K562 (cell line): ENCODE measurements around the gene FKBP9. TPM values are rescaled to one million over a fixed set of nuclear protein-coding genes. Genes with fewer than 3 reads are reported as not detected.

Experiments
- ATAC-seq: fragments of 200-7000 bp; cut with Tn5 transposase; 3 replicates; pipeline ENCODE4 v1.9.1; 2020; ENCODE audit warnings: moderate library complexity
- BruUV-seq: library from RNA; stranded (reverse); fragments of 400-500 nt; replicated peaks from 2 replicates; lab custom pipeline; 2021; lab: Mats Ljungman, UMichigan
- CTCF ChIA-PET: fragments of 300-600 bp; formaldehyde crosslinking; extraction: SDS; loops from one replicate; lab custom pipeline; 2021; ENCODE audit warnings: low intra/inter-chr PET ratio; lab: Yijun Ruan, JAX
- POLR2A ChIA-PET: fragments of 300-600, 350-650 bp; sonication (Branson Sonifier 250); formaldehyde crosslinking; extraction: SDS; loops from one replicate; lab custom pipeline; 2021; ENCODE audit warnings: antibody characterized with exemption, inconsistent platforms; lab: Yijun Ruan, JAX
- DNase-seq, 4 experiments: peaks; one replicate each; pipeline versions ENCODE4 v3.0.0 to v3.0.0-alpha.2; 2011 to 2018; ENCODE audit warnings: low spot score in 3 of 4, mixed read lengths in 3 of 4; ENCODE audit errors: extremely low read depth in 1 of 4
- FAIRE-seq: peaks from 2 replicates; lab custom pipeline; 2011; peaks lifted over from hg19 to GRCh38; lab: Jason Lieb, UNC
- H2AFZ ChIP-seq: 2 replicates; pipeline ENCODE4 v1.6.0; 2011; ENCODE audit warnings: low read depth, low read length, control low read depth, inconsistent platforms
- H3K27ac ChIP-seq: fragments of 200-600 bp; 3 replicates; pipeline ENCODE4 v1.8.0; 2011; ENCODE audit warnings: low read depth, mild to moderate bottlenecking, control low read depth, inconsistent platforms, low read length, moderate library complexity, mixed read lengths; ENCODE audit errors: extremely low read depth
- H3K27me3 ChIP-seq, 2 experiments: fragments of 300-600 bp in 1 of 2; 2 replicates in 1 of 2; 3 replicates in 1 of 2; pipeline versions ENCODE4 v1.6.0 to v1.8.0; 2011; ENCODE audit warnings: inconsistent platforms in 2 of 2, low read length in 2 of 2, mild to moderate bottlenecking in 1 of 2, mixed read lengths in 1 of 2, moderate library complexity in 1 of 2; ENCODE audit not compliant: control insufficient read depth in 2 of 2, insufficient read depth in 2 of 2
- H3K36me3 ChIP-seq: fragments of 300-600 bp; 3 replicates; pipeline ENCODE4 v1.8.0; 2011; ENCODE audit warnings: mild to moderate bottlenecking, low read length, inconsistent platforms; ENCODE audit not compliant: control insufficient read depth, insufficient read depth
- H3K4me1 ChIP-seq, 2 experiments: fragments of 200-600 bp in 1 of 2; replicated peaks in 1 of 2; 2 replicates in 1 of 2; 3 replicates in 1 of 2; pipeline versions ENCODE4 v1.5.1 to v1.8.0; 2011; ENCODE audit warnings: inconsistent platforms in 2 of 2, low read length in 2 of 2, mild to moderate bottlenecking in 1 of 2, mixed read lengths in 1 of 2, moderate library complexity in 1 of 2; ENCODE audit not compliant: control insufficient read depth in 2 of 2, insufficient read depth in 2 of 2
- H3K4me2 ChIP-seq: 2 replicates; pipeline ENCODE4 v1.6.1; 2011; ENCODE audit warnings: low read length, control low read depth, inconsistent platforms, mixed read lengths; ENCODE audit not compliant: insufficient read depth
- H3K4me3 ChIP-seq: fragments of 200-600 bp; sonication (generic), shearing (Covaris generic); 2 replicates; pipeline ENCODE4 v1.5.1; 2016; ENCODE audit warnings: control low read depth, inconsistent platforms
- H3K79me2 ChIP-seq: fragments of 200-600 bp; 3 replicates; pipeline ENCODE4 v1.8.0; 2011; ENCODE audit warnings: low read length, inconsistent platforms; ENCODE audit not compliant: control insufficient read depth, insufficient read depth
- H3K9ac ChIP-seq, 2 experiments: 2 replicates each; pipeline versions ENCODE4 v1.6.0 to v1.6.1; 2011; ENCODE audit warnings: low read depth in 2 of 2, low read length in 2 of 2, control low read depth in 1 of 2, inconsistent platforms in 1 of 2, mild to moderate bottlenecking in 1 of 2, mixed read lengths in 1 of 2; ENCODE audit not compliant: insufficient read depth in 1 of 2
- H3K9me1 ChIP-seq: one replicate; pipeline ENCODE4 v1.6.0; 2011; ENCODE audit warnings: inconsistent platforms, mild to moderate bottlenecking, low read length, moderate library complexity; ENCODE audit not compliant: control insufficient read depth, insufficient read depth
- H3K9me3 ChIP-seq: replicated peaks from 2 replicates; pipeline ENCODE4 v1.5.1; 2011; ENCODE audit warnings: low read depth, low read length, inconsistent platforms; ENCODE audit not compliant: control insufficient read depth, insufficient read depth
- H4K20me1 ChIP-seq: replicated peaks from 2 replicates; pipeline ENCODE4 v1.6.1; 2011; ENCODE audit warnings: low read length, inconsistent platforms, mixed read lengths; ENCODE audit not compliant: control insufficient read depth, insufficient read depth
- MAFG ChIP-seq: fragments of 450-650 bp; conservative IDR thresholded peaks from 2 replicates; pipeline ENCODE4 v1.6.1; 2016; ENCODE audit warnings: missing genetic modification characterization, missing compliant biosample characterization
- STAT5A ChIP-seq: IDR thresholded peaks from 2 replicates; pipeline ENCODE4 v1.6.1; 2012; ENCODE audit warnings: low read length, inconsistent platforms, borderline replicate concordance
- TFE3 ChIP-seq: fragments of 450-650 bp; formaldehyde crosslinking; IDR thresholded peaks from 2 replicates; pipeline ENCODE4 v1.4.0; 2020; ENCODE audit warnings: mild to moderate bottlenecking, mixed read lengths
- WGBS: fragments of 100-300 bp; shearing (Covaris generic); methylation state at CpG from one replicate; pipeline ENCODE4 v1.1.6; 2016; ENCODE audit warnings: low coverage, mixed read lengths; ENCODE audit not compliant: insufficient coverage; ENCODE audit errors: missing lambda C conversion rate; 5-methylcytosine and 5-hydroxymethylcytosine counted together
- in situ Hi-C: fragments of 300-500 bp; cut with MboI; formaldehyde crosslinking; loops from 4 replicates; pipeline ENCODE4 v1.15.0; 2018; ENCODE audit warnings: inconsistent platforms, mixed read lengths
- intact Hi-C: fragments of 100-400 bp; cut with micrococcal nuclease; formaldehyde crosslinking; loops from 2 replicates; pipeline ENCODE4 v1.14.2; 2022
- polyA plus RNA-seq, 8 experiments: library from polyadenylated mRNA; depleted of rRNA in 4 of 8; stranded (reverse) in 5 of 8; unstranded in 3 of 8; fragments of >200 nt; fragmentation: Nextera tagmentation in 2 of 8; fragmentation: Illumina TruSeq in 1 of 8; extraction: Ambion mirVana in 2 of 8; extraction: Trizol in 1 of 8; gene quantifications; 2 replicates each; pipeline versions ENCODE4 v1.2.1 to v1.2.3, GENCODE V29; 2011 to 2014; ENCODE audit warnings: inconsistent platforms in 1 of 8, missing spikeins in 1 of 8
- total RNA-seq, 7 experiments: library from RNA; depleted of rRNA in 6 of 7; stranded (reverse); fragments of >200 nt in 6 of 7; fragmentation: Illumina TruSeq in 2 of 7; extraction: Trizol in 2 of 7; gene quantifications; 2 replicates each; pipeline versions ENCODE4 v1.2.1 to v1.2.3, GENCODE V29; 2011 to 2021; ENCODE audit warnings: low replicate concordance in 1 of 7

The FKBP9 gene
- total and polyA plus RNA-seq, 9 of the 15 experiments (the other 6 are each of a cell fraction or from before 2014, with no cell fraction given): 5.9 to 23.7 (median 15.8) TPM

- TF ChIP-seq STAT5A: no peak
These were observed 87.7 kb downstream of the FKBP9 start (continued) for GRCh38 chr7:33044986-33045385.

- no peaks in the 10 kb centered on the region for H3K27me3 ChIP-seq
- FAIRE-seq (no peak), DNase-seq (no peak), ATAC-seq (no peak)
- no peak overlapping the region for H2AFZ ChIP-seq
- ChIA-PET POLR2A (interaction anchor here (1.7 kb wide), 1 partner anchor 9 kb away, joined by 6 read pairs; no protein-coding TSS in a partner anchor), CTCF (no interaction called here)
- H3K9ac ChIP-seq: no peak overlapping the region
- 97% methylated on average over 3 of the region's 3 CpGs for WGBS
- peaks cover 5 to 6% of the 10 kb centered on the region in 2 experiments; a peak in 3 of 5 replicates for H3K4me1 ChIP-seq
- BruUV-seq: no TSS peak
- H4K20me1 ChIP-seq: peaks cover 5% of the 10 kb centered on the region; the same call in 1 of the 2 replicates
- peaks cover 95% of the 10 kb centered on the region for H3K79me2 ChIP-seq
- H3K9me3 ChIP-seq: no peaks in the 10 kb centered on the region
- no peaks in the 10 kb centered on the region for H3K9me1 ChIP-seq
- in situ Hi-C loops (loop anchor here (10.0 kb wide), 1 partner anchor 353 kb away; no protein-coding TSS in a partner anchor), intact Hi-C loops (no loop called here)
- no peak overlapping the region for H3K27ac ChIP-seq
- TF ChIP-seq TFE3 (CRISPR knock-in tag): peak; percentile 90
- TF ChIP-seq MAFG: no peak
- H3K4me3 ChIP-seq: no peak overlapping the region
- no peak overlapping the region for H3K4me2 ChIP-seq
- no peaks in the 10 kb centered on the region; the same call in 2 of the 3 replicates for H3K36me3 ChIP-seq
These were observed 91.0 kb downstream of the FKBP9 start for GRCh38 chr7:33048257-33048656.
